Loucy (cell line): Measurements from ENCODE around the gene KCNJ1.

ENCODE experiments used
- H2AFZ ChIP-seq: fragments of 200-600 bp; sonication (generic); 2 replicates; pipeline ENCODE4 v1.6.0; 2016; ENCODE audit warnings: antibody characterized with exemption, mild to moderate bottlenecking, low read length, moderate library complexity
- H3F3A ChIP-seq: fragments of 200-600 bp; 2 replicates; pipeline ENCODE4 v1.6.0; 2016; ENCODE audit warnings: antibody characterized with exemption, low read depth, mild to moderate bottlenecking
- H3K27me3 ChIP-seq: fragments of 200-600 bp; sonication (generic); 2 replicates; pipeline ENCODE4 v1.6.1; 2014; ENCODE audit warnings: low read length, mild to moderate bottlenecking; ENCODE audit not compliant: insufficient read depth, poor library complexity, severe bottlenecking
- H3K36me3 ChIP-seq: fragments of 200-600 bp; sonication (generic); 2 replicates; pipeline ENCODE4 v1.6.1; 2016; ENCODE audit warnings: low read length; ENCODE audit not compliant: insufficient read depth
- H3K4me1 ChIP-seq: fragments of 200-600 bp; sonication (generic); 2 replicates; pipeline ENCODE4 v1.5.1; 2014; ENCODE audit warnings: low read length, mild to moderate bottlenecking; ENCODE audit not compliant: insufficient read depth, poor library complexity, severe bottlenecking
- H3K4me2 ChIP-seq: fragments of 200-600 bp; sonication (generic); 2 replicates; pipeline ENCODE4 v1.6.0; 2014; ENCODE audit warnings: antibody characterized with exemption, low read length, low read depth, mild to moderate bottlenecking; ENCODE audit not compliant: poor library complexity, severe bottlenecking
- H3K4me3 ChIP-seq: fragments of 200-600 bp; sonication (generic); 2 replicates; pipeline ENCODE4 v1.5.1; 2014; ENCODE audit warnings: low read length, mild to moderate bottlenecking, mixed read lengths; ENCODE audit not compliant: poor library complexity, severe bottlenecking
- H3K79me2 ChIP-seq: fragments of 200-600 bp; sonication (generic); 2 replicates; pipeline ENCODE4 v1.6.1; 2014; ENCODE audit warnings: low read length; ENCODE audit not compliant: insufficient read depth
- H3K9ac ChIP-seq: fragments of 200-600 bp; sonication (generic); 2 replicates; pipeline ENCODE4 v1.6.0; 2014; ENCODE audit warnings: mild to moderate bottlenecking, low read depth, low read length, moderate library complexity; ENCODE audit not compliant: poor library complexity, severe bottlenecking
- H3K9me2 ChIP-seq: fragments of 200-600 bp; sonication (generic); replicated peaks from 2 replicates; pipeline ENCODE4 v1.6.1; 2016; ENCODE audit warnings: low read depth, low read length, mixed read lengths
- H3K9me3 ChIP-seq: fragments of 200-600 bp; sonication (generic); 2 replicates; pipeline ENCODE4 v1.6.1; 2014; ENCODE audit warnings: mild to moderate bottlenecking, antibody characterized with exemption, low read length, low read depth; ENCODE audit not compliant: insufficient read depth
- H4K20me1 ChIP-seq: fragments of 200-600 bp; sonication (generic); 2 replicates; pipeline ENCODE4 v1.6.0; 2014; ENCODE audit warnings: antibody characterized with exemption, low read length, mild to moderate bottlenecking; ENCODE audit not compliant: insufficient read depth, poor library complexity, severe bottlenecking
- CTCF ChIP-seq: fragments of 200-600 bp; sonication (generic); conservative IDR thresholded peaks from 2 replicates; pipeline ENCODE4 v1.5.1; 2014; ENCODE audit warnings: mild to moderate bottlenecking, antibody characterized with exemption, low read length
- EZH2phosphoT487 ChIP-seq: fragments of 200-600 bp; IDR thresholded peaks from 2 replicates; pipeline ENCODE4 v1.6.1; 2018; ENCODE audit warnings: antibody characterized with exemption, mild to moderate bottlenecking, moderate library complexity, borderline replicate concordance

KCNJ1 gene

GRCh38 chr11:128843198-128843785 is 23.8 kb downstream of the KCNJ1 start:
- no peaks in the 10 kb centered on the region for H3K9me2 ChIP-seq
- no peaks in the 10 kb centered on the region for H3K27me3 ChIP-seq
- TF ChIP-seq CTCF (no peak), EZH2phosphoT487 (no peak)
- H3K4me3 ChIP-seq = no peak overlapping the region
- H3K36me3 ChIP-seq = no peaks in the 10 kb centered on the region
- no peaks in the 10 kb centered on the region for H3F3A ChIP-seq
- no peak overlapping the region for H2AFZ ChIP-seq
- no peak overlapping the region for H3K4me2 ChIP-seq
- H3K79me2 ChIP-seq = no peaks in the 10 kb centered on the region
- no peaks in the 10 kb centered on the region for H3K9me3 ChIP-seq
- H4K20me1 ChIP-seq = no peaks in the 10 kb centered on the region
- peaks cover 15% of the 10 kb centered on the region for H3K4me1 ChIP-seq
- no peak overlapping the region for H3K9ac ChIP-seq

- H3K4me3 ChIP-seq = no peak overlapping the region
- H3K79me2 ChIP-seq = no peaks in the 10 kb centered on the region
- TF ChIP-seq CTCF (no peak), EZH2phosphoT487 (no peak)
- H3K4me1 ChIP-seq = peaks cover 26% of the 10 kb centered on the region
- no peak overlapping the region for H3K4me2 ChIP-seq
- H3K36me3 ChIP-seq = no peaks in the 10 kb centered on the region
- H3K9ac ChIP-seq = no peak overlapping the region
- no peaks in the 10 kb centered on the region for H3F3A ChIP-seq
- H2AFZ ChIP-seq = no peak overlapping the region
- no peaks in the 10 kb centered on the region for H3K9me2 ChIP-seq
- H4K20me1 ChIP-seq = no peaks in the 10 kb centered on the region
- H3K9me3 ChIP-seq = no peaks in the 10 kb centered on the region
- H3K27me3 ChIP-seq = no peaks in the 10 kb centered on the region
These were observed 25.5 kb downstream of the KCNJ1 start for GRCh38 chr11:128841461-128842072.

GRCh38 chr11:128840783-128841182 is 26.3 kb downstream of the KCNJ1 start:
- Histone ChIP-seq H3K4me2 (no peak overlapping the region), H3K27me3 (no peaks in the 10 kb centered on the region), H3K9me2 (no peaks in the 10 kb centered on the region), H3K36me3 (no peaks in the 10 kb centered on the region), H2AFZ (no peak overlapping the region), H4K20me1 (no peaks in the 10 kb centered on the region), H3F3A (no peaks in the 10 kb centered on the region), H3K9ac (no peak overlapping the region), H3K79me2 (no peaks in the 10 kb centered on the region), H3K9me3 (no peaks in the 10 kb centered on the region), H3K4me1 (peaks cover 26% of the 10 kb centered on the region), H3K4me3 (no peak overlapping the region)
- no peak for TF ChIP-seq CTCF
- TF ChIP-seq EZH2phosphoT487 = no peak
